GM12801 (cell line): ENCODE data around the gene DOP1B.

Source experiments
- CTCF ChIP-seq: IDR thresholded peaks from one replicate; pipeline ENCODE4 v1.5.1; 2011; ENCODE audit warnings: control low read depth; ENCODE audit not compliant: insufficient read length; ENCODE audit errors: extremely low read depth

Gene DOP1B

GRCh38 chr21:36148886-36149285 lies 7.7 kb upstream of the DOP1B start:
- TF ChIP-seq CTCF = no peak

- no peak for TF ChIP-seq CTCF
These were observed 6.6 kb upstream of the DOP1B start for GRCh38 chr21:36149788-36150711.

GRCh38 chr21:36155603-36156338 lies 853 bp upstream of the DOP1B start:
- TF ChIP-seq CTCF = no peak

- no peak for TF ChIP-seq CTCF
These were observed 247 bp upstream of the DOP1B start for GRCh38 chr21:36156339-36156814.

- TF ChIP-seq CTCF = no peak
These were observed 2.8 kb downstream of the DOP1B start for GRCh38 chr21:36159356-36159921.

- TF ChIP-seq CTCF = no peak
These were observed 4.2 kb downstream of the DOP1B start for GRCh38 chr21:36160850-36161178.

GRCh38 chr21:36162631-36163030 lies 6.0 kb downstream of the DOP1B start:
- TF ChIP-seq CTCF = no peak
